Measurements from ENCODE around the gene TMEM145.
A peak's percentile ranks its signal among the peaks of the same experiment; 100 is the strongest.

Gene TMEM145

DNA sequence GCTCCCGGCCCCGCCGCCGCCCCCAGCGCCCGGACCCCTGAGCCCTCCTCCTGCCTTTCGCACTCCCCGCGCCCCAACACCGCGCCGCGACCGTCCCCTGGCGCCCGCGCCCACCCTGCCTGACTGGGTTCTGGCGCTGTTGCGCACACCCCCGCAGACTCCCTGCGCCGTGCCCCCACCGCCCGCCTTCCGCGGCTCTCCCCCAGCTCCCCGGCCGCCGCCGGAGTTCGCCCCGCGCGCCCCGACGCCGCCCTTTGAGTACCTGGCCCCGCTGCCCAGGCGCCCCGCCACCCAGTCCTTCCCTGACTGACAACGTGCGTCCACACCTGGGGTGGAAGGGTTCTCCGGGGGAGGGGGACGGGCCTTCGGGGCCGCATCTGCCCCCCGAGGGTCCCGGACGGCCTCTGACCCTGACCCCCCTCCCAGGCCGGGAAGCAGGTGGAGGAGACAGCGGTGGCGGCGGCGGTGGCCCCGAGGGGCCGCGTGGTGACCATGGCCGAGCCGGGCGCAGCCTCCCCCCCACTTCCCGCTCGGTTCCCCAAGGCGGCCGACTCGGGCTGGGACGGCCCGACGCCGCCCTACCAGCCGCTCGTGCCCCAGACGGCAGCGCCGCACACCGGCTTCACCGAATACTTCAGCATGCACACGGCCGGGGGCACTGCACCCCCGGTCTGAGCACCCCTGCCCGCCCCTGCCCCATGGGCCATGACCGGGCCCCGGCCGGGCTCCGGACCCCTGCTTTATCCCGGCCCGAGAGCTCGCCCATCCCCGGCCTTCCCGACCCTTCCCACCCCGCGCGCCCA, 10.9 kb downstream of the TMEM145 start:
- TF ChIP-seq, protein P1, sequence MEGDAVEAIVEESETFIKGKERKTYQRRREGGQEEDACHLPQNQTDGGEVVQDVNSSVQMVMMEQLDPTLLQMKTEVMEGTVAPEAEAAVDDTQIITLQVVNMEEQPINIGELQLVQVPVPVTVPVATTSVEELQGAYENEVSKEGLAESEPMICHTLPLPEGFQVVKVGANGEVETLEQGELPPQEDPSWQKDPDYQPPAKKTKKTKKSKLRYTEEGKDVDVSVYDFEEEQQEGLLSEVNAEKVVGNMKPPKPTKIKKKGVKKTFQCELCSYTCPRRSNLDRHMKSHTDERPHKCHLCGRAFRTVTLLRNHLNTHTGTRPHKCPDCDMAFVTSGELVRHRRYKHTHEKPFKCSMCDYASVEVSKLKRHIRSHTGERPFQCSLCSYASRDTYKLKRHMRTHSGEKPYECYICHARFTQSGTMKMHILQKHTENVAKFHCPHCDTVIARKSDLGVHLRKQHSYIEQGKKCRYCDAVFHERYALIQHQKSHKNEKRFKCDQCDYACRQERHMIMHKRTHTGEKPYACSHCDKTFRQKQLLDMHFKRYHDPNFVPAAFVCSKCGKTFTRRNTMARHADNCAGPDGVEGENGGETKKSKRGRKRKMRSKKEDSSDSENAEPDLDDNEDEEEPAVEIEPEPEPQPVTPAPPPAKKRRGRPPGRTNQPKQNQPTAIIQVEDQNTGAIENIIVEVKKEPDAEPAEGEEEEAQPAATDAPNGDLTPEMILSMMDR (IDR thresholded peaks at IDR 0.05), result no peak
- H3K4me3 ChIP-seq, result peak overlapping the region; percentile 82
- no peak overlapping the region for H3K27ac ChIP-seq
- no peak for DNase-seq (ENCODE audit: low spot score)

DNA sequence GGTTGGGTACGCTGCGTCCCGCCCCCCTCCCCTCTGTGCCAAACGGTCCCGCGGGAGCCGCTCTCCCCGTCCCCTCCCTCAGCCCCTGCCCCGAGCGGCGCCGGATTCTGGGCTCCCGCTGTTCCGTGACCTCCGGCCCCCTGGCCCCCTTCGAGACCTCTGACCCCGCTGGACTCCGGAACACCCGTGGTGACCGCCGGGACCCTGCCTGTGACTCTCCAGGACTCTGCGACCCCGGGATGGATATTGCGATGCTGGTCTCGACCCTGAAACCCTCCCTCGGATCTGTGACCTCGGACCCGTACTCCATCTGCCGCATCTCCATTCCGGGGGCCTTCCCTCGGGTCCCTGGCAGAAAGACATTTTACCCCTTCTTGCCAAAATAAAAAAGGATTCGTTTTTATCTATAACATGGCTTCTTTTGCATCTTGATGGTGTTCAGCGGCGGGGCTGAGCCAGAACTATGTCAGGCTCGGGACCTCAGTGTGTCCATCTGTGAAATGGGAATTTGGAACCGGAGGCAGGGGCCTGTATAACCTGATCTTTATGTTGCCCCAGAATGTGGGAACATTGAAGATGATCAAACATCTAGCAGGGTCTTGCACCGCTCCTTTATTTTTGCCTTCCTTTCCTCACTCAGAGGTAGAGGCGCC, 11.7 kb downstream of the TMEM145 start:
- no peak for DNase-seq (ENCODE audit: low spot score)
- TF ChIP-seq, protein P1 (IDR thresholded peaks at IDR 0.05), result no peak
- Histone ChIP-seq H3K27ac (no peak overlapping the region), H3K4me3 (peak overlapping the region; percentile 82)

DNA sequence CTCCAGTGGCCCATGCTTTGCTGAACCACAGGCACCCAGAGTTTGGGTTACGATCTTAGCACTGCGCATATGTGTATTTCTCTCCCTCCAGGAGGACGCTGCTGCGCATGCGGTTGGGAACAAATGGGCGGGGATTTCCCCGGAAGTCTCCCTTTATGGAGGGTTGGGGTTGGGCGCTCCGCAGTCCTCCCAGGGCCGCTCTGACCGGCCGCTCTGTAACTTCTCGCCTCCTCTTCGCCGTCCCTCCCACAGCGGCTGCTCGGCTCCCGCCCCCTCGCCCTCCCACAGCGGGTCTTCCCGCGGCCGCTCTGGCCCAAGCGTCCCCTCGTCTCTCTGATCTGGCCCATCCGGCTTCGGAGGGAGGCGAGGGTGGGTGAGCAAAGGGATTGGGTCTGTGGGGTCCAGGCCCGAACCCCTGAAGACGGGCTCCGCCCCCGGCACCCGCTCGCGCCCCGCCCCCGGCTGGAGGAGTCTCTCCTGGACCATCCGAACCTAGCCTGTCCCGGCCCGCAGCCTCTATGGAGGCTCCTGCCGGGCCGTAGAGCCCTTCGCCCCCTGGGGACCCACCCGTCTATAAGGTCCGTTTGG, 12.3 kb downstream of the TMEM145 start, which contains the start of gene MEGF8:
Gene MEGF8, plus strand, starts transcription at position 328 of the 588 bp plus-strand sequence. CDS start 609 bp downstream, outside the sequence.
- Histone ChIP-seq H3K27ac (peak within 1 kb of the TSS; percentile 39 to 76), H3K4me3 (peak within 1 kb of the TSS; percentile 82)
- DNase-seq (ENCODE audit: low spot score), result peak; percentile 98
- TF ChIP-seq, protein P1 (IDR thresholded peaks at IDR 0.05), result no peak

DNA sequence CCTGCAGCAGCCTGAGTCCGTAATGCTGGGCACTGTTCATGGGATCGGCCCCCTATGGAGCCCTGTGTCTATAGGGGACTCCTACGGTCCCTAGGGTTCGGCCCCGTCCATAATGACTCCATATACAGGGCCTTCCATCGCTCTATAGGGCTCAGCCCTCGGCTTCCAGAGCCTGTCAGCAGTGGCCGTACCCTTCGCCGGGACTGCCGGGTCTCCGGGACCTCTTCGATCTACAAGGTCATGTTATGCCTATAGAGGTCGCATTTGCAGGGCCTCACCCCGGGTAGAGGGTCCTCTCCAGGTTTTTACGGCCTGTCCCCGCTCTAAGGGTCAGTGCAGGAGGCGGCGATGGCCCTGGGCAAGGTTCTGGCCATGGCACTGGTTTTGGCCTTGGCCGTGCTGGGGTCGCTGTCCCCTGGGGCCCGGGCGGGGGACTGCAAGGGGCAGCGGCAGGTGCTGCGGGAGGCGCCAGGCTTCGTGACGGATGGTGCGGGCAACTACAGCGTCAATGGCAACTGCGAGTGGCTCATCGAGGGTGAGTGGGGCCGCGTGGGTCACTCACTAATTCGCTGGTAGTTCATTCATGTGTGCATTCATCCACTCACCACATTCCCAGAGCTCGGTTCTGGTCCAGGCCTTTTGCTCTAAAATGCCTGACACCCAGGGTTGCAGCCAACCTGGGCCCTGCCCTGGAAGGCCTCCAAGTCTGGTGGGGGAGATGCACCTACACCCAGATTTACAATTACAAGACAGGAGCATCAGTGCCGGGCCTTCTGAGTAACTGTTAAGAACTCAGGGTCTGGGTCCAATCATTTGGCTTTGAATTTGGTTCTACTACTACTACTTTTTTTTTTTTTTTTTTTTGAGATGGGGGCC, 13.0 kb downstream of the TMEM145 start:
- no peak for DNase-seq (ENCODE audit: low spot score)
- TF ChIP-seq, protein P1 (IDR thresholded peaks at IDR 0.05), result no peak
- Histone ChIP-seq H3K4me3 (peak overlapping the region; percentile 82), H3K27ac (peak overlapping the region; percentile 39 to 76)

DNA sequence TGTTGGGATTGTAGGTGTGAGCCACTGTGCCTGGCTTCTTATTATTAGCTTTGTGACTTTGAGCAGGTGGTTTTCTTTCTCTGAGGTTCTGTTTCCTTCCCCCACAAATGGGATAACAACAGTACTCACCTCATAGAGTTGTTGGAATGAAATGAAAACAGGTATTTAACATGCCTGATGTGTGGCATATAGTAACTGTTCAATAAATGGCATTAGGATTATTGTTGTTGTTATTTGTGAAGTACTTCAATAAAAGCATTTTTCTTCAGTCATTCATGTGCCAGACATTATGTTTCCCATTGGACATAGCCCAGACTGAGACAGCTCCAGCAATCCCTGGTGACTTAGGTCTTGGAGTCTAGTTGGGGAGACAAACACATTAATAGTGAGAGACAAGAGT, 13.9 kb downstream of the TMEM145 start:
- no peak for DNase-seq (ENCODE audit: low spot score)
- Histone ChIP-seq H3K27ac (no peak overlapping the region), H3K4me3 (no peak overlapping the region)
- TF ChIP-seq, protein P1 (IDR thresholded peaks at IDR 0.05), result no peak

DNA sequence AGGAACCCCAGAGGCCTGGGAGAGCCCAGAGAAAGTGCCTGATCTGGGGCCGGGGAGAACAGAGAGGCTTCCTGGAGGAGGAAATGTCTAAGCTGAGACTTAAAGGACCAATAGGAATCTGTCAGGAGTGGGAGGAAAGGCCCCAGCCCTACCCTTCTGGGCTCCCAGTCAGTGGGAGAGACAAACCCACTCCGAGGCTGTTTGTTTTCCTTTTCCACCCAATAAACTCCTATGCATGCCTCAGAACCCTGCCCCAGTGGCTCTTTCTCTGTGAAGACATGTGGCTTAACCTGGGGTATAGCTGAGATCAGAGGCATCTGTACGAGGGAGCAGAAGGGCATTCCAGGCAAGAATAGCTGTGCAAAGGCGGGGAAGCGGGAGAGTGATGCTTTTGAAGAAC, 14.3 kb downstream of the TMEM145 start:
- no peak overlapping the region for H3K27ac ChIP-seq
- TF ChIP-seq, protein P1 (IDR thresholded peaks at IDR 0.05), result no peak
- no peak for DNase-seq (ENCODE audit: low spot score)
- no peak overlapping the region for H3K4me3 ChIP-seq
